NCI-H446 (cell line): Measurements from ENCODE around the gene DPAGT1.

Source experiments
- DNase-seq, 2 experiments: peaks; one replicate each; lab custom pipeline; 2025; lab: John Stamatoyannopoulos, UW

DPAGT1 gene

GRCh38 chr11:119057000-119057769 is 44.5 kb downstream of the DPAGT1 start, which contains the start of gene HYOU1:
Gene HYOU1 (minus strand): TSS chr11:119057205. CDS start chr11:119056160, 1,045 bp downstream.
- DNase-seq = peak; percentile 89 to 97

GRCh38 chr11:119056421-119056999 is 45.1 kb downstream of the DPAGT1 start:
- peak in 1 of 2 experiments; percentile 28 for DNase-seq

- no peak for DNase-seq
Measured at GRCh38 chr11:119055901-119056300, 45.8 kb downstream of the DPAGT1 start.

- DNase-seq = no peak
Measured at GRCh38 chr11:119054418-119054817, 47.2 kb downstream of the DPAGT1 start.

- DNase-seq = no peak
Measured at GRCh38 chr11:119052163-119052814, 49.4 kb downstream of the DPAGT1 start.

GRCh38 chr11:119051440-119052162 is 50.1 kb downstream of the DPAGT1 start:
- no peak for DNase-seq

GRCh38 chr11:119049081-119049480 is 52.6 kb downstream of the DPAGT1 start:
- DNase-seq = no peak

GRCh38 chr11:119048644-119049043 is 53.0 kb downstream of the DPAGT1 start:
- DNase-seq = no peak

- DNase-seq = no peak
Measured at GRCh38 chr11:119047205-119047604, 54.4 kb downstream of the DPAGT1 start.
